CD4-positive, alpha-beta T cell (primary cell): ENCODE data around the gene DCP2. TPM values are rescaled to one million over a fixed set of nuclear protein-coding genes. Genes with fewer than 3 reads are reported as not detected.

Experiments used
- ATAC-seq: fragments of 200-7000 bp; cut with Tn5 transposase; one replicate; pipeline ENCODE4 v1.10.0; 2022; ENCODE audit warnings: mild to moderate bottlenecking; ENCODE audit not compliant: poor library complexity
- CTCF ChIA-PET: fragments of 350-600 bp; sonication (Branson Sonifier 250); formaldehyde crosslinking; loops from one replicate; lab custom pipeline; 2021; ENCODE audit warnings: antibody characterized with exemption, inconsistent platforms; lab: Charles Lee
- POLR2A ChIA-PET: fragments of 350-600 bp; sonication (Branson Sonifier 250); formaldehyde crosslinking; loops from one replicate; lab custom pipeline; 2021; ENCODE audit warnings: antibody characterized with exemption, inconsistent platforms; lab: Charles Lee
- DNase-seq, 14 experiments: peaks; one replicate each; pipeline ENCODE4 v3.0.0-alpha.2; 2013 to 2020; ENCODE audit warnings: mixed read lengths in 2 of 14
- H3K27ac ChIP-seq, 2 donors: one replicate each; pipeline versions ENCODE4 v1.5.1 to v1.7.0; 2013; ENCODE audit warnings: low read length in 2 of 2, low read depth in 1 of 2, mild to moderate bottlenecking in 1 of 2
- H3K27me3 ChIP-seq, 2 experiments: 1 replicate in 1 of 2; 2 replicates in 1 of 2; pipeline versions ENCODE4 v1.6.1 to v1.7.0; 2013; ENCODE audit warnings: low read length in 2 of 2, control low read depth in 1 of 2, mild to moderate bottlenecking in 1 of 2, moderate library complexity in 1 of 2; ENCODE audit not compliant: insufficient read depth in 2 of 2, control insufficient read depth in 1 of 2
- H3K36me3 ChIP-seq: one replicate; pipeline ENCODE4 v1.6.1; 2013; ENCODE audit warnings: low read length, control low read depth; ENCODE audit not compliant: insufficient read depth
- H3K4me1 ChIP-seq: one replicate; pipeline ENCODE4 v1.6.1; 2013; ENCODE audit warnings: low read length, control low read depth; ENCODE audit not compliant: insufficient read depth
- H3K4me3 ChIP-seq: one replicate; pipeline ENCODE4 v1.5.1; 2013; ENCODE audit warnings: mild to moderate bottlenecking, low read length, moderate library complexity
- H3K9me3 ChIP-seq, 2 experiments: 1 replicate in 1 of 2; 2 replicates in 1 of 2; pipeline versions ENCODE4 v1.6.1 to v1.7.0; 2013; ENCODE audit warnings: low read length in 2 of 2, mild to moderate bottlenecking in 2 of 2, control low read depth in 1 of 2, moderate library complexity in 1 of 2; ENCODE audit not compliant: control insufficient read depth in 1 of 2, insufficient read depth in 1 of 2
- H3K27ac Mint-ChIP-seq: one replicate; pipeline ENCODE4 v1.8.0; 2020; ENCODE audit warnings: mixed read lengths
- H3K27me3 Mint-ChIP-seq: one replicate; pipeline ENCODE4 v1.8.0; 2021; ENCODE audit warnings: mixed read lengths
- H3K36me3 Mint-ChIP-seq: one replicate; pipeline ENCODE4 v1.8.0; 2021; ENCODE audit warnings: low read depth, mixed read lengths
- H3K4me1 Mint-ChIP-seq: one replicate; pipeline ENCODE4 v1.8.0; 2021; ENCODE audit warnings: low read depth, mixed read lengths
- H3K4me3 Mint-ChIP-seq: one replicate; pipeline ENCODE4 v1.8.0; 2020; ENCODE audit warnings: mild to moderate bottlenecking, mixed read lengths
- H3K9me3 Mint-ChIP-seq: one replicate; pipeline ENCODE4 v1.8.0; 2020; ENCODE audit warnings: mixed read lengths
- intact Hi-C, 2 experiments: fragments of 100-400 bp; cut with DNase I in 1 of 2; cut with micrococcal nuclease in 1 of 2; formaldehyde crosslinking; loops; one replicate each; pipeline versions ENCODE4 v1.15.1 to v1.9.0; 2023 to 2025; cut with DNase I, micrococcal nuclease
- total RNA-seq, 174 experiments: library from RNA in 2 of 174; stranded (reverse) in 2 of 174; gene quantifications; one replicate each; pipeline ENCODE4 v1.2.3 and lab custom pipeline; 2021 to 2026
- TF ChIP-seq, protein P1 (sequence below): fragments of 200-600 bp; IDR thresholded peaks from one replicate; pipeline ENCODE4 v1.8.0; 2022; ENCODE audit warnings: antibody characterized with exemption, mild to moderate bottlenecking

The DCP2 gene
- total RNA-seq, 2 experiments from 2014 or later, result 86.3 to 87.1 TPM

- DNase-seq (no peak), ATAC-seq (no peak)
- no peaks in the 10 kb centered on the region for H3K9me3 Mint-ChIP-seq
- peaks cover 41% of the 10 kb centered on the region for H3K4me1 Mint-ChIP-seq
- H3K4me3 ChIP-seq, result no peak overlapping the region
- peaks cover 39% of the 10 kb centered on the region for H3K4me1 ChIP-seq
- H3K27ac Mint-ChIP-seq, result no peak overlapping the region
- no peaks in the 10 kb centered on the region for H3K36me3 ChIP-seq
- intact Hi-C loops, result no loop called here
- no peaks in the 10 kb centered on the region for H3K36me3 Mint-ChIP-seq
- no peak overlapping the region for H3K27ac ChIP-seq
- no peaks in the 10 kb centered on the region for H3K27me3 Mint-ChIP-seq
- TF ChIP-seq, protein P1, sequence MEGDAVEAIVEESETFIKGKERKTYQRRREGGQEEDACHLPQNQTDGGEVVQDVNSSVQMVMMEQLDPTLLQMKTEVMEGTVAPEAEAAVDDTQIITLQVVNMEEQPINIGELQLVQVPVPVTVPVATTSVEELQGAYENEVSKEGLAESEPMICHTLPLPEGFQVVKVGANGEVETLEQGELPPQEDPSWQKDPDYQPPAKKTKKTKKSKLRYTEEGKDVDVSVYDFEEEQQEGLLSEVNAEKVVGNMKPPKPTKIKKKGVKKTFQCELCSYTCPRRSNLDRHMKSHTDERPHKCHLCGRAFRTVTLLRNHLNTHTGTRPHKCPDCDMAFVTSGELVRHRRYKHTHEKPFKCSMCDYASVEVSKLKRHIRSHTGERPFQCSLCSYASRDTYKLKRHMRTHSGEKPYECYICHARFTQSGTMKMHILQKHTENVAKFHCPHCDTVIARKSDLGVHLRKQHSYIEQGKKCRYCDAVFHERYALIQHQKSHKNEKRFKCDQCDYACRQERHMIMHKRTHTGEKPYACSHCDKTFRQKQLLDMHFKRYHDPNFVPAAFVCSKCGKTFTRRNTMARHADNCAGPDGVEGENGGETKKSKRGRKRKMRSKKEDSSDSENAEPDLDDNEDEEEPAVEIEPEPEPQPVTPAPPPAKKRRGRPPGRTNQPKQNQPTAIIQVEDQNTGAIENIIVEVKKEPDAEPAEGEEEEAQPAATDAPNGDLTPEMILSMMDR, result no peak
- H3K9me3 ChIP-seq, result no peaks in the 10 kb centered on the region
- no peaks in the 10 kb centered on the region for H3K27me3 ChIP-seq
- no peak overlapping the region for H3K4me3 Mint-ChIP-seq
- CTCF ChIA-PET, result no interaction called here
- POLR2A ChIA-PET, result interaction anchor here (1.9 kb wide), 1 partner anchor 15 kb away, joined by 7 read pairs; no protein-coding TSS in a partner anchor
Observed at GRCh38 chr5:113058269-113058668, 81.7 kb downstream of the DCP2 start.

- no peak for ATAC-seq
- no peak for DNase-seq
- H3K27ac Mint-ChIP-seq, result peak overlapping the region; percentile 19
- peaks cover 46% of the 10 kb centered on the region for H3K4me1 Mint-ChIP-seq
- ChIA-PET CTCF (no interaction called here), POLR2A (interaction anchor here (1.9 kb wide), 1 partner anchor 15 kb away, joined by 7 read pairs; no protein-coding TSS in a partner anchor)
- no peaks in the 10 kb centered on the region for H3K9me3 Mint-ChIP-seq
- intact Hi-C loops, result no loop called here
- Histone ChIP-seq H3K27ac (no peak overlapping the region), H3K4me3 (no peak overlapping the region), H3K27me3 (no peaks in the 10 kb centered on the region), H3K4me1 (peaks cover 44% of the 10 kb centered on the region), H3K36me3 (no peaks in the 10 kb centered on the region), H3K9me3 (peaks cover 0 to 1% of the 10 kb centered on the region in 2 experiments)
- H3K36me3 Mint-ChIP-seq, result no peaks in the 10 kb centered on the region
- no peaks in the 10 kb centered on the region for H3K27me3 Mint-ChIP-seq
- H3K4me3 Mint-ChIP-seq, result no peak overlapping the region
- TF ChIP-seq, protein P1, result no peak
Observed at GRCh38 chr5:113058706-113059226, 82.2 kb downstream of the DCP2 start.

- ATAC-seq (no peak), DNase-seq (no peak)
- intact Hi-C loops, result loop anchor here in 1 of 2 experiments (5.0 kb wide), 1 partner anchor 37 kb away; no protein-coding TSS in a partner anchor
- Mint-ChIP-seq H3K4me1 (peaks cover 47% of the 10 kb centered on the region), H3K36me3 (no peaks in the 10 kb centered on the region), H3K4me3 (no peak overlapping the region), H3K9me3 (no peaks in the 10 kb centered on the region), H3K27me3 (no peaks in the 10 kb centered on the region), H3K27ac (peak overlapping the region; percentile 19)
- Histone ChIP-seq H3K9me3 (peaks cover 0 to 3% of the 10 kb centered on the region in 2 experiments), H3K27me3 (no peaks in the 10 kb centered on the region), H3K36me3 (no peaks in the 10 kb centered on the region), H3K4me3 (no peak overlapping the region), H3K27ac (no peak overlapping the region), H3K4me1 (peaks cover 50% of the 10 kb centered on the region)
- TF ChIP-seq, protein P1, result no peak
- CTCF ChIA-PET, result no interaction called here
- POLR2A ChIA-PET, result interaction anchor here (1.9 kb wide), 1 partner anchor 14 kb away, joined by 7 read pairs; no protein-coding TSS in a partner anchor
Observed at GRCh38 chr5:113059232-113060040, 82.8 kb downstream of the DCP2 start.
